Measurements from ENCODE around the gene MED9.

- TF ChIP-seq CTCF (IDR thresholded peaks at IDR 0.05; ENCODE audit: low read depth, low read length, poor library complexity, severe bottlenecking), result no peak
- no peak for TF ChIP-seq EZH2phosphoT487 (IDR thresholded peaks at IDR 0.05; ENCODE audit: borderline replicate concordance, low read length)
Measured at GRCh38 chr17:17512866-17513265, 36.1 kb downstream of the MED9 start.
